GM12872 (cell line): ENCODE data around the gene ANK3.

Experiments
- TF ChIP-seq, protein P1 (sequence below): IDR thresholded peaks from 3 replicates; pipeline ENCODE4 v1.5.1; 2011; ENCODE audit warnings: low read depth, mild to moderate bottlenecking, low read length, moderate library complexity; ENCODE audit not compliant: insufficient read depth

ANK3 gene

DNA sequence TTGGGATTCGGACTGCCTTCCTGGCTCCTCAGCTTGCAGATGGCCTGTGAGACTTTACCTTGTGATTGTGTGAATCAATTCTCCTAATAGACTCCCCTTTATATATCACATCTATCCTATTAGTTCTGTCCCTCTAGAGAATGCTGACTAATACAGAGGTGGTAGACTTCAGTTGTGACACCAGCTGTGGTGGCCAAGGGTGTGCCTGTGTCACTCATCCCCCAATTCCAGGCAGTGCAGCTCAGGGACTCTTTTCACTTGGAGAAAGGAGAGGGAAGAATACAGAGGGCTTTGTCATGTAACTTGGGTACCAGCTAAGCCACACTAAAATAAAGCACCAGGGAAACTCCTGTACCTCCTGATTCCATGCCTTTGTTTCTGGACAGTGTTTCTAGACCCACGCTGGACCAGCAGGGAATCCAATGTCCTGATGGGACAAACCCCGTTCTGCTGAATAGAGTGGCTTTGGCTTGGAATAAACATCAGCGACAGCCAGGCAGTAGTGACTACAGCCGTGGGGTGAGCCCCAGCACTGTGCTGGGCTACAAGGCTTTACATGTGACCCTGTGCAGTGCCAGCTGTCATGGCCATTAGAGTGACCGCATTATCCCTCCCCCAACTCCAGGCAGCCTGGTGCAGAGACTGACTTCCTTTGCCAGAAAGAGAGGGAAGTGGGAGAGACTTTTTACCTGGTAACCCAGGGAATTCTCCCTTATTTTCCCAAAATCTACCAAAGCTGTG, 233.6 kb downstream of the ANK3 start:
- TF ChIP-seq, protein P1, sequence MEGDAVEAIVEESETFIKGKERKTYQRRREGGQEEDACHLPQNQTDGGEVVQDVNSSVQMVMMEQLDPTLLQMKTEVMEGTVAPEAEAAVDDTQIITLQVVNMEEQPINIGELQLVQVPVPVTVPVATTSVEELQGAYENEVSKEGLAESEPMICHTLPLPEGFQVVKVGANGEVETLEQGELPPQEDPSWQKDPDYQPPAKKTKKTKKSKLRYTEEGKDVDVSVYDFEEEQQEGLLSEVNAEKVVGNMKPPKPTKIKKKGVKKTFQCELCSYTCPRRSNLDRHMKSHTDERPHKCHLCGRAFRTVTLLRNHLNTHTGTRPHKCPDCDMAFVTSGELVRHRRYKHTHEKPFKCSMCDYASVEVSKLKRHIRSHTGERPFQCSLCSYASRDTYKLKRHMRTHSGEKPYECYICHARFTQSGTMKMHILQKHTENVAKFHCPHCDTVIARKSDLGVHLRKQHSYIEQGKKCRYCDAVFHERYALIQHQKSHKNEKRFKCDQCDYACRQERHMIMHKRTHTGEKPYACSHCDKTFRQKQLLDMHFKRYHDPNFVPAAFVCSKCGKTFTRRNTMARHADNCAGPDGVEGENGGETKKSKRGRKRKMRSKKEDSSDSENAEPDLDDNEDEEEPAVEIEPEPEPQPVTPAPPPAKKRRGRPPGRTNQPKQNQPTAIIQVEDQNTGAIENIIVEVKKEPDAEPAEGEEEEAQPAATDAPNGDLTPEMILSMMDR = no peak

DNA sequence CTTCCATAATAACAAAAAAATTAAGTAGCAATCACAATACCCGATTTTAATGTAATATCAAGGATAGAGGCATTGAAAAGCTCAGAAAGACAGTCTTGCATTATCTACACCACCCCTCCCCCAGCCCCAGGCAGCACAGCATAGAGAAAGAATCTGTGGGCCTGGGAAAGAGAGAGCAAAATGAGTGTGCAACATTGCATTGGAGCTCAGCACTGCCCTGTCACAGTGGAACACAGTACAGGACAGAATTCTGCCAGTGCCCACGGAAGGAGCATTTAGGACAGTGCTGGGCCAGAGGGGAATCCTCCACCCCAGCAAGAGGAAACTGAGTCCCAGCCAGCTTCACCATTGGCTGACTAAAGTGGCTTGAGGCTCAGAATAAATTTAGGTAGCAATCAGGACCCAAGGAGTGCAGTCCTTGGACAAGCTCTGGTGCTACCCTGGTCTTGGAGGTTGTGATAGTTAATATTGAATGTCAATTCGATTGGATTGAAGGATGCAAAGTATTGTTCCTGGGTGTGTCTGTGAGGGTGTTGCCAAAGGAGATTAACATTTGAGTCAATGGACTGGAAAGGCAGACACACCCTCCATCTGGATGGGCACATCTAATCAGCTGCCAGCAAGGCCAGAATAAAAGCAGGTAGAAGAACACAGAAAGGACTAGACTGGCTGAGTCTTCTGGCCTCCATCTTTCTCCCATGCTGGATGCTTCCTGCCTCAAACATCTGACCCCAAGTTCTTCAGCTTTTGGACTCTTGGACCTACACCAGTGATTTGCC, 234.4 kb downstream of the ANK3 start:
- TF ChIP-seq, protein P1 = no peak

DNA sequence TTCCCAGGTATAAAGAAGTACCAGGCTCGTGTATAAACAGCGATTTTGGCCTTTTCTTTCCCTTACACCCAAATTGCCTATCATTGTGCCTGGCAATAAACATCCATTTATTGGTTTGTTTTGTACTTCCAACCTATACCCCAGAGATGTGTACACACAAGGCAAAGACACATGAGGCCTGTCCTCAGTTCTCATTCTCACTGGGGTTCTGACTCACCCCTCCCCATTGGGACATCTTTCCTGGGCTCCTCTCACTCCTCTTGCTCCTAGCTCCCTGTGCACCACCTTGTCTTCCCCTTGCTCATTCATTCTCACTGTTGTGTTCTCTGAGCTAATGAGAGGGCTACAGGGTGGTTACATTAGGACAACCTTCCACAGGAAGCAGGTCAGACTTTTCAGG, 240.7 kb downstream of the ANK3 start:
- TF ChIP-seq, protein P1 = no peak

DNA sequence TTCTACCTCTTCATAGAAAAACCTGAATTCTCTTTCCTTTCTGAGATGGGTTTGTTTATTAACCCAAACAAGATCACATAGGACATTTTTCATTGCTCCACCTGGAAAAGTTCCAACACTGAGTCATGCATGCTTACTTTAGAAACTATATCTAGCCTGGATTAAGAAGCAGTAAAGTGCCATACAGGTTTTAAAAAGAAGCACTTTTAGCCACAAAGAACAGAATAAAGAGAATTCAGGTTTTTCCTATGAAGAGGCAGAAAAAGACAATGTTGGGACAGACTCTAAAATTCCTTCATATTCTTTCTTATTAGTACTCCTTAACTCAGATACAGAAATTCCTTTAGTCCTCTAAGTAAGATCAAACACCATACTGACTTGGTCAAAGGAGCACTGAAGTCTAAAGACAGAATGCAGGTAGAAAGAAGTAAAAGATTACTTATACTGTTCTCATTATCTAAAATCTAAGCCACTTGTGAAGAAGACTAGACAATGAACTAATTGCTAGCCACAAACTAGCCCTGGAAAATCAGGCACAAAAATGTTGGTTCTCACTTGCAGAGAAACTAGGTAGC, 241.3 kb downstream of the ANK3 start:
- TF ChIP-seq, protein P1 = no peak

DNA sequence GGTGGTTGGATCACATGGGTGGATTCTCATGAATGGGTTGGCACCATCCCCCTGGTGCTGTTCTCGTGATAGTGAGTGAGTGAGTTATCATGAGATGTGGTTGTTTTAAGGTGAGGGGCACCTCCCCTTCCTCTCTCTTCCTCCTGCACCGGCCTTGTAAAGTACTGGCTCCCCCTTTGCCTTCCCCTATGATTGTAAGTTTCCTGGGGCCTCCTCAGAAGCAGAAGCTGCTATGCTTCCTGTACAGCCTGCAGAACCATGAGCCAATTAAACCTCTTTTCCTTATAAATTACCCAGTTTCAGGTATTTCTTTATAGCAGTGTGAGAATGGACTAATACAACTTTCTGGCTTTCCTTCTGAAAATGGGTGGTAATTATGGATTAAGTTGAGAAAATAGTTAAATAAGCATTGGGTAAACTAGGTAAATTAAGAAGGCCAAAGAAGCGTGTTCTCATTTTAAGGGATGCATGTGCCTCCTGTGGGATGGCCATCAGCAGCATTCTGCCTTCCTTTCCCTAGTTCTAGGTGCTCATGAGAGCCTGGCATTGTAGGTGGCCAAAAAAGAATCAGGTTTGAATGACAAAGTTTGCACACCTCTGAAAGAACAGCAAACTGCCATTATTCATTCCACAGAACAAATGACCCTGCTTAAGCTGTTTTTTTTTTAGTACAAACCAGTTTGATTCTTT, 242.0 kb downstream of the ANK3 start:
- TF ChIP-seq, protein P1 = no peak

DNA sequence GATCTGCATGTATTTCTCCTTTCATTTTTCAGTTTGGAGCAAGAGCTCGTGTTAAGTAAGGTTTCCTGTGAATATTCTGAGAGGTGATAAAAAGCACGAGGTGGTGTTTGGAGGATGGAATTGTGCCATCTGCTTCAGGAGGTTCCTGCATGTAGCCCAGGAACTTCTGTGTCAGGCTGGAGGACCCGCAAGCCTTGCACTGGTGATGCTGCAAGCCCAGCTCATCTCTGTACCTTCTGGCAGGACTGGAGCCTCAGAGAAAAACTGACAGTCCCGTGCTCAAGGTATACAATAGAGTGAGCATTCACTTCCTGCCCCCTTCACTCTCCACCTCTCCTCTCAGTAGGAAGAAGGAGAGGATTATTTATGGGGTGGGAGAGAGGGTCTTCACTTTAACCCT, 242.7 kb downstream of the ANK3 start:
- TF ChIP-seq, protein P1 = no peak

DNA sequence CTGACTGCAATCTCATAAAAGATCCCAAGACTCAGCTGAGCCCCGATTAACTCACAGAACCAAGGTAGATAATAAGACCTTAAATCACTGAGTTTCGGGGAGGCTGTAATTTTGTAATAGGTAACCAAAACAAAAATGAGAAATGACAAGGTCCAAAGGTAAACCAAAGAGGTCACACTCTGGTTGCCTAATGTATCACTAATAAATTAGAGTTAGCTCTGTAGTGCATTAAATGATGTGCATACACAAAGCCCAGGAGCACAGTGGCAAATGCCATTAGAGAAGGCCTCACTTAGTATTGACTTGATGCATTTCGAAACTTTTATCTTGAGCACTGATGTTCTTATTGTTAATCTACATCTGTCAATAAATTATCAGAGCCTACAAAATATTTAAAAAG, 245.6 kb downstream of the ANK3 start:
- TF ChIP-seq, protein P1 = no peak
